ENCODE data around the gene STARD9. TPM values are rescaled to one million over a fixed set of nuclear protein-coding genes. Genes with fewer than 3 reads are reported as not detected.

The STARD9 gene
- polyA plus RNA-seq, 1 of the 3 experiments (the other 2 are of a cell fraction), result 2.1 TPM

DNA sequence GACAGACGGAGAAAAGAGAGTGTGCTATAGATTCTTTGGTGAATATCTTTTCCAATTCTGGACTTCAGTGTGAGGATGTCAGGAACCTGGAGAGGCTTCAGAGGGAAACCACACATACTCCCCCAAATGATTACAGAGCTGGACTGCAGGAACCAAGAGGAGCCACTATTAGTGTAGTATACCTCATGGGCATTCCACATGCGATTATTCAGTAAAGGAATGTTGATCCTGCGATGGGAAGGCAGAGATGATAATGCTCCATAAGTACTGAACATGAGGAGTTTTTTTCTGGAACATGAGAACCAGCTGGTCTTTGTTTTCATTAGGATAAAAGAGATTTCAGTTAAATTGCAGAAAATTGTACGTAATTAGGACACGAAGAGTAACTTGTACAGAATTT is 18.7 kb downstream of the STARD9 start (continued):
- TF ChIP-seq REST (IDR thresholded peaks at IDR 0.05; ENCODE audit: low read depth, low read length) (no peak), USF1 (IDR thresholded peaks at IDR 0.05; ENCODE audit: borderline replicate concordance, low read depth) (no peak), EZH2phosphoT487 (IDR thresholded peaks at IDR 0.05; ENCODE audit: borderline replicate concordance, low read depth) (no peak), ZBTB33 (IDR thresholded peaks at IDR 0.05; ENCODE audit: borderline replicate concordance, low read depth) (no peak)

DNA sequence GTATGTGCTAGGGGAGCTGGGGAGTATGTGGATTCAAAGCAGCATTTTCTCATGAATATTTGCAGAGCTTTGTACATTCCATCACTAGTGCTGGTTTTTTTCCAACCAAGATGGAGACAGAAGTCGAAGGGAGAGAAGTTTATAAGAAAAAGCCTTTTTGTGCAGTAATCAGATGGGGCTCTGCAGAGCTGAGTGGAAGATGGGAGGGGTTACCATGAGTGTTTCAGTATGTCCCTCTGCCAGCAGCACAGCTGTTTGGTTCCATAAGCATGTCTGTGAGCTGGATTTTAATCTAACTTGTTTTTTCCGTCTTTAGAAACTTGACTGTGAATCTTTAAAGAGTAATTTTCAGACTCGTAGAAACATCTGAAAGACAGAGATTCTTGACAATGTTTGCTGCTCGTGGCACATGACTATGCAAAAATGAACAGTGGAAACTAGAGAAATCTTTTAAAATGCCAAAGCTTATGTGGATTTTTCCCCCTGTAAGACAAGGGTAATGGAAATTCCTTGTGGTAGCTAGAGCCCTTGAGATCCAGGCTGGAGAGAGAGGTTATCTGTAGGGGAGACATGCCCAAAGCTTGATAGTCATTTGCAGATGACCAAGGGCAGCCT is 20.3 kb downstream of the STARD9 start:
- CTCF ChIA-PET, result no interaction called here
- DNase-seq, result no peak
- no peak overlapping the region for H3K4me2 ChIP-seq
- H3K27ac ChIP-seq (ENCODE audit: low read depth in 2 of 2, low read length in 1 of 2), result no peak overlapping the region
- no peaks in the 10 kb centered on the region for H3K27me3 ChIP-seq (ENCODE audit: insufficient read depth)
- H4K20me1 ChIP-seq (ENCODE audit: insufficient read depth), result no peaks in the 10 kb centered on the region
- H3K4me3 ChIP-seq (ENCODE audit: low read depth in 2 of 2, low read length in 1 of 2), result no peak overlapping the region
- H3K9me3 ChIP-seq, result no peaks in the 10 kb centered on the region
- H3K9me2 ChIP-seq, result no peaks in the 10 kb centered on the region
- H3K79me2 ChIP-seq (ENCODE audit: insufficient read depth), result no peaks in the 10 kb centered on the region
- no peak overlapping the region for H3K9ac ChIP-seq
- no peaks in the 10 kb centered on the region for H3K36me3 ChIP-seq (replicated peaks in 1 of 2; ENCODE audit: control insufficient read depth in 1 of 2, insufficient read depth in 2 of 2, low read length in 1 of 2)
- no peak for TF ChIP-seq ELF1 (IDR thresholded peaks at IDR 0.05)
- TF ChIP-seq, protein P1, sequence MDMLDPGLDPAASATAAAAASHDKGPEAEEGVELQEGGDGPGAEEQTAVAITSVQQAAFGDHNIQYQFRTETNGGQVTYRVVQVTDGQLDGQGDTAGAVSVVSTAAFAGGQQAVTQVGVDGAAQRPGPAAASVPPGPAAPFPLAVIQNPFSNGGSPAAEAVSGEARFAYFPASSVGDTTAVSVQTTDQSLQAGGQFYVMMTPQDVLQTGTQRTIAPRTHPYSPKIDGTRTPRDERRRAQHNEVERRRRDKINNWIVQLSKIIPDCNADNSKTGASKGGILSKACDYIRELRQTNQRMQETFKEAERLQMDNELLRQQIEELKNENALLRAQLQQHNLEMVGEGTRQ (IDR thresholded peaks at IDR 0.05; ENCODE audit: borderline replicate concordance, low read depth, low read length), result no peak
- TF ChIP-seq NRF1 (IDR thresholded peaks at IDR 0.05; ENCODE audit: low read depth, low read length), result no peak
- no peak for TF ChIP-seq TEAD4 (IDR thresholded peaks at IDR 0.05; ENCODE audit: borderline replicate concordance, insufficient read depth)
- no peak for TF ChIP-seq FOXM1 (IDR thresholded peaks at IDR 0.05; ENCODE audit: low read depth)
- no peak for TF ChIP-seq RCOR1 (IDR thresholded peaks at IDR 0.05; ENCODE audit: low read length)
- TF ChIP-seq, protein P2, sequence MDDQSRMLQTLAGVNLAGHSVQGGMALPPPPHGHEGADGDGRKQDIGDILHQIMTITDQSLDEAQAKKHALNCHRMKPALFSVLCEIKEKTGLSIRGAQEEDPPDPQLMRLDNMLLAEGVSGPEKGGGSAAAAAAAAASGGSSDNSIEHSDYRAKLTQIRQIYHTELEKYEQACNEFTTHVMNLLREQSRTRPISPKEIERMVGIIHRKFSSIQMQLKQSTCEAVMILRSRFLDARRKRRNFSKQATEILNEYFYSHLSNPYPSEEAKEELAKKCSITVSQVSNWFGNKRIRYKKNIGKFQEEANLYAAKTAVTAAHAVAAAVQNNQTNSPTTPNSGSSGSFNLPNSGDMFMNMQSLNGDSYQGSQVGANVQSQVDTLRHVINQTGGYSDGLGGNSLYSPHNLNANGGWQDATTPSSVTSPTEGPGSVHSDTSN (IDR thresholded peaks at IDR 0.05), result no peak
- TF ChIP-seq REST (IDR thresholded peaks at IDR 0.05; ENCODE audit: low read depth, low read length), result no peak
- TF ChIP-seq JUND (IDR thresholded peaks at IDR 0.05), result no peak
- no peak for TF ChIP-seq NFIC (IDR thresholded peaks at IDR 0.05; ENCODE audit: borderline replicate concordance)
- no peak for TF ChIP-seq POLR2AphosphoS5 (IDR thresholded peaks at IDR 0.05; ENCODE audit: low read depth, low read length)
- TF ChIP-seq RAD21 (IDR thresholded peaks at IDR 0.05; ENCODE audit: low read length), result no peak
- TF ChIP-seq TAF1 (IDR thresholded peaks at IDR 0.05; ENCODE audit: borderline replicate concordance, low read depth, low read length), result no peak
- TF ChIP-seq GATA2 (CRISPR knock-in tag; IDR thresholded peaks at IDR 0.05), result no peak
- TF ChIP-seq SMC3 (IDR thresholded peaks at IDR 0.05; ENCODE audit: low read depth, low read length), result no peak
- H3F3A ChIP-seq (replicated peaks; ENCODE audit: insufficient read depth), result peaks cover 4% of the 10 kb centered on the region
- 91% methylated on average over 4 of the region's 4 CpGs for WGBS (ENCODE audit: low lambda C conversion rate)
- no peak overlapping the region for H2AFZ ChIP-seq (ENCODE audit: low read depth)
- H3K4me1 ChIP-seq (ENCODE audit: control insufficient read depth in 1 of 2, insufficient read depth in 2 of 2, low read depth in 1 of 2, low read length in 1 of 2), result peaks cover 0 to 4% of the 10 kb centered on the region in 2 experiments; a peak in 1 of 4 replicates
- POLR2A ChIA-PET, result interaction anchor here (0.5 kb wide), 1 partner anchor 19 kb away, joined by 3 read pairs; no protein-coding TSS in a partner anchor
